MCF 10A (cell line): Measurements from ENCODE around the gene HABP2. TPM values are rescaled to one million over a fixed set of nuclear protein-coding genes. Genes with fewer than 3 reads are reported as not detected.

Experiments
- BruUV-seq: library from RNA; stranded (reverse); fragments of 400-500 nt; replicated peaks from 2 replicates; lab custom pipeline; 2021; lab: Mats Ljungman, UMichigan
- CTCF ChIA-PET: fragments of 300-600 bp; sonication (Branson Sonifier 250); formaldehyde crosslinking; extraction: SDS; loops from one replicate; lab custom pipeline; 2021; ENCODE audit warnings: antibody characterized with exemption, inconsistent platforms; lab: Yijun Ruan, JAX
- POLR2A ChIA-PET: fragments of 300-600, 350-650 bp; sonication (Branson Sonifier 250); formaldehyde crosslinking; extraction: SDS; loops from one replicate; lab custom pipeline; 2020; ENCODE audit warnings: antibody characterized with exemption, inconsistent platforms; lab: Yijun Ruan, JAX
- DNase-seq: peaks from one replicate; pipeline ENCODE4 v3.0.0-alpha.2; 2018; ENCODE audit not compliant: unreplicated experiment
- H3K27ac Mint-ChIP-seq: one replicate; pipeline ENCODE4 v1.8.0; 2022; ENCODE audit warnings: mild to moderate bottlenecking, low read depth, mixed read lengths; ENCODE audit not compliant: unreplicated experiment
- H3K27me3 Mint-ChIP-seq: one replicate; pipeline ENCODE4 v1.8.0; 2022; ENCODE audit warnings: mixed read lengths; ENCODE audit not compliant: insufficient read depth, unreplicated experiment
- H3K36me3 Mint-ChIP-seq: one replicate; pipeline ENCODE4 v1.8.0; 2022; ENCODE audit warnings: mild to moderate bottlenecking, moderate library complexity, mixed read lengths; ENCODE audit not compliant: insufficient read depth, unreplicated experiment
- H3K4me1 Mint-ChIP-seq: one replicate; pipeline ENCODE4 v1.8.0; 2022; ENCODE audit warnings: mixed read lengths; ENCODE audit not compliant: insufficient read depth, unreplicated experiment
- H3K4me3 Mint-ChIP-seq: one replicate; pipeline ENCODE4 v1.8.0; 2022; ENCODE audit warnings: mild to moderate bottlenecking, moderate library complexity, mixed read lengths; ENCODE audit not compliant: unreplicated experiment
- H3K9me3 Mint-ChIP-seq: one replicate; pipeline ENCODE4 v1.8.0; 2022; ENCODE audit warnings: mixed read lengths; ENCODE audit not compliant: unreplicated experiment
- CTCF ChIP-seq: fragments of 200-600 bp; IDR thresholded peaks from one replicate; pipeline ENCODE4 v1.8.0; 2022; ENCODE audit warnings: antibody characterized with exemption, mild to moderate bottlenecking; ENCODE audit not compliant: unreplicated experiment
- intact Hi-C: fragments of 100-400 bp; cut with micrococcal nuclease; formaldehyde crosslinking; loops from 2 replicates; pipeline ENCODE4 v1.14.1; 2022
- total RNA-seq: library from RNA; stranded (reverse); gene quantifications from 2 replicates; pipeline ENCODE4 v1.2.3, GENCODE V29; 2022

The HABP2 gene
- total RNA-seq, 1 experiment from 2014 or later, result not detected

- H3K36me3 Mint-ChIP-seq, result no peaks in the 10 kb centered on the region
- H3K4me3 Mint-ChIP-seq, result no peak overlapping the region
- no peaks in the 10 kb centered on the region for H3K4me1 Mint-ChIP-seq
- H3K9me3 Mint-ChIP-seq, result no peaks in the 10 kb centered on the region
- POLR2A ChIA-PET, result interaction anchor here (0.7 kb wide), 1 partner anchor 57 kb away, joined by 3 read pairs; no protein-coding TSS in a partner anchor
- BruUV-seq, result no TSS peak
- intact Hi-C loops, result no loop called here
- H3K27ac Mint-ChIP-seq, result no peak overlapping the region
- peaks cover 47% of the 10 kb centered on the region for H3K27me3 Mint-ChIP-seq
- DNase-seq, result no peak
- CTCF ChIA-PET, result interaction anchor here (0.7 to 2.1 kb wide), 2 partner anchors 21 to 128 kb away, joined by 3 to 9 read pairs; no protein-coding TSS in a partner anchor
- TF ChIP-seq CTCF, result no peak
Measured at GRCh38 chr10:113583571-113583970, 30.7 kb downstream of the HABP2 start.

GRCh38 chr10:113585949-113586348, 33.1 kb downstream of the HABP2 start:
- peak; percentile 5 for DNase-seq
- CTCF ChIA-PET, result no interaction called here
- intact Hi-C loops, result no loop called here
- no peak for TF ChIP-seq CTCF
- Mint-ChIP-seq H3K27ac (no peak overlapping the region), H3K4me3 (no peak overlapping the region), H3K27me3 (peaks cover 41% of the 10 kb centered on the region), H3K4me1 (no peaks in the 10 kb centered on the region), H3K9me3 (no peaks in the 10 kb centered on the region), H3K36me3 (no peaks in the 10 kb centered on the region)
- POLR2A ChIA-PET, result no interaction called here
- no TSS peak for BruUV-seq

- Mint-ChIP-seq H3K36me3 (no peaks in the 10 kb centered on the region), H3K27me3 (peaks cover 38% of the 10 kb centered on the region), H3K4me3 (no peak overlapping the region), H3K27ac (no peak overlapping the region), H3K9me3 (no peaks in the 10 kb centered on the region), H3K4me1 (no peaks in the 10 kb centered on the region)
- intact Hi-C loops, result no loop called here
- no TSS peak for BruUV-seq
- CTCF ChIA-PET, result interaction anchor here (0.9 kb wide), 1 partner anchor 26 kb away, joined by 4 read pairs; no protein-coding TSS in a partner anchor
- no peak for TF ChIP-seq CTCF
- no peak for DNase-seq
- POLR2A ChIA-PET, result no interaction called here
Measured at GRCh38 chr10:113589201-113589770, 36.4 kb downstream of the HABP2 start.

- no peak overlapping the region for H3K27ac Mint-ChIP-seq
- no peaks in the 10 kb centered on the region for H3K4me1 Mint-ChIP-seq
- no peaks in the 10 kb centered on the region for H3K9me3 Mint-ChIP-seq
- no peak overlapping the region for H3K4me3 Mint-ChIP-seq
- intact Hi-C loops, result no loop called here
- TF ChIP-seq CTCF, result no peak
- ChIA-PET POLR2A (no interaction called here), CTCF (interaction anchor here (0.7 kb wide), 1 partner anchor 38 kb away, joined by 4 read pairs; no protein-coding TSS in a partner anchor)
- no TSS peak for BruUV-seq
- H3K27me3 Mint-ChIP-seq, result peaks cover 39% of the 10 kb centered on the region
- no peak for DNase-seq
- H3K36me3 Mint-ChIP-seq, result no peaks in the 10 kb centered on the region
Measured at GRCh38 chr10:113590581-113590980, 37.7 kb downstream of the HABP2 start.
